HEK293T (cell line): ENCODE results near the gene PSME1.
A peak's percentile ranks its signal among the peaks of the same experiment; 100 is the strongest.

Experiments used
- BHLHE40 ChIP-seq: fragments of 450-650 bp; IDR thresholded peaks from 2 replicates; pipeline ENCODE4 v1.6.1; 2016; ENCODE audit warnings: mild to moderate bottlenecking, moderate library complexity, borderline replicate concordance
- ELF4 ChIP-seq: fragments of 450-650 bp; IDR thresholded peaks from 2 replicates; pipeline ENCODE4 v1.6.1; 2017; ENCODE audit warnings: antibody characterized with exemption
- FOXK2 ChIP-seq: fragments of 450-650 bp; IDR thresholded peaks from 2 replicates; pipeline ENCODE4 v1.6.1; 2016; ENCODE audit warnings: mild to moderate bottlenecking
- FOXM1 ChIP-seq: fragments of 450-650 bp; IDR thresholded peaks from 2 replicates; pipeline ENCODE4 v1.6.1; 2017; ENCODE audit warnings: mild to moderate bottlenecking, borderline replicate concordance
- HDGF ChIP-seq: fragments of 450-650 bp; IDR thresholded peaks from 2 replicates; pipeline ENCODE4 v1.6.1; 2017; ENCODE audit warnings: antibody characterized with exemption, borderline replicate concordance
- L3MBTL2 ChIP-seq: fragments of 450-650 bp; conservative IDR thresholded peaks from 2 replicates; pipeline ENCODE4 v1.6.1; 2016; ENCODE audit warnings: mild to moderate bottlenecking
- NFRKB ChIP-seq: fragments of 450-650 bp; IDR thresholded peaks from 2 replicates; pipeline ENCODE4 v1.6.1; 2016; ENCODE audit warnings: mild to moderate bottlenecking, moderate library complexity
- SP1 ChIP-seq: fragments of 450-650 bp; IDR thresholded peaks from 2 replicates; pipeline ENCODE4 v1.6.1; 2017
- TF ChIP-seq, protein P1 (sequence below): fragments of 450-650 bp; IDR thresholded peaks from 2 replicates; pipeline ENCODE4 v1.6.1; 2016

DNA sequence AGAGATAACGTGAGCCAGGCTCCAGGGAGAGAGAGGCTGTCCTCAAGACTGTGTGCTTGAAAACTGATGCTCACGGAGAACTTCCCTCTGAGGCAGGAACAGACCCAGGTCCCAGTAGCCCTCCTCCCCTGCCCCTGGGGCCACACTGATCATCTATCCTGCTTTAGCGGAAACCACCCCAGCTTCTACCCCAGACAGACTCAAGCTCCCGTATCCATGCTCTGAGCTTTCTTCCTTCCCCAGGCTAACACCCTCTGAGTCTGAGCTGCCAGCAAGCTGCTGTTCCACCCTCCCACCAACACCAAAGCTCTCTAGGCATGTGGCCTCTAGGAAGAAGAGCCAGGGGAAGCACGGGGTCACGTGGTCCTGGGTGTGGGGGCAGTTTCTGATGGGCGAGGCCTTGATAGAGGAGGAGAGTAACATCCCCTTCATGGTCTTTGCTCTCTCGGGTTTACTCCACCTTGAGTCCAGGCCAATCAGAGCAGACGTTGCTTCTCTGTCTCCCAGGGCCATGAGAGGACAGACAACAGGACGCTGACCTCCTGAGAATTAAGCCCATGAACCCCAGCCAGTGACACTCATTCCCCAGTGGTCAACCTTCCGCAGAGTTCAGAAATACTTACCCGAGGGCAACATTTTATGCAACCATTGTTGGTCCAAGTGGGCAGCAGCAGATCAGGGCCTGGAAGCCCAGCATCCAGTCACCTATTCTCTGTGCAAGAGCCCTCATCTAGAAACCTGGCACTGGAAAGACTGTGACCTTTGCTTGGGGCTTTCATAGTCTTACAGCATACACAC lies 40.5 kb upstream of the PSME1 start:
- no peak for TF ChIP-seq BHLHE40
- no peak for TF ChIP-seq ELF4
- TF ChIP-seq HDGF = no peak
- no peak for TF ChIP-seq SP1
- no peak for TF ChIP-seq NFRKB
- TF ChIP-seq L3MBTL2 = peak; percentile 67
- TF ChIP-seq, protein P1, sequence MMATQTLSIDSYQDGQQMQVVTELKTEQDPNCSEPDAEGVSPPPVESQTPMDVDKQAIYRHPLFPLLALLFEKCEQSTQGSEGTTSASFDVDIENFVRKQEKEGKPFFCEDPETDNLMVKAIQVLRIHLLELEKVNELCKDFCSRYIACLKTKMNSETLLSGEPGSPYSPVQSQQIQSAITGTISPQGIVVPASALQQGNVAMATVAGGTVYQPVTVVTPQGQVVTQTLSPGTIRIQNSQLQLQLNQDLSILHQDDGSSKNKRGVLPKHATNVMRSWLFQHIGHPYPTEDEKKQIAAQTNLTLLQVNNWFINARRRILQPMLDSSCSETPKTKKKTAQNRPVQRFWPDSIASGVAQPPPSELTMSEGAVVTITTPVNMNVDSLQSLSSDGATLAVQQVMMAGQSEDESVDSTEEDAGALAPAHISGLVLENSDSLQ = no peak
- TF ChIP-seq FOXM1 = no peak
- no peak for TF ChIP-seq FOXK2
